ENCODE measurements around the gene KATNB1. TPM values are rescaled to one million over a fixed set of nuclear protein-coding genes. Genes with fewer than 3 reads are reported as not detected.
A peak's percentile ranks its signal among the peaks of the same experiment; 100 is the strongest.

Gene KATNB1
- total RNA-seq, 1 experiment from 2014 or later: 32.2 TPM

DNA sequence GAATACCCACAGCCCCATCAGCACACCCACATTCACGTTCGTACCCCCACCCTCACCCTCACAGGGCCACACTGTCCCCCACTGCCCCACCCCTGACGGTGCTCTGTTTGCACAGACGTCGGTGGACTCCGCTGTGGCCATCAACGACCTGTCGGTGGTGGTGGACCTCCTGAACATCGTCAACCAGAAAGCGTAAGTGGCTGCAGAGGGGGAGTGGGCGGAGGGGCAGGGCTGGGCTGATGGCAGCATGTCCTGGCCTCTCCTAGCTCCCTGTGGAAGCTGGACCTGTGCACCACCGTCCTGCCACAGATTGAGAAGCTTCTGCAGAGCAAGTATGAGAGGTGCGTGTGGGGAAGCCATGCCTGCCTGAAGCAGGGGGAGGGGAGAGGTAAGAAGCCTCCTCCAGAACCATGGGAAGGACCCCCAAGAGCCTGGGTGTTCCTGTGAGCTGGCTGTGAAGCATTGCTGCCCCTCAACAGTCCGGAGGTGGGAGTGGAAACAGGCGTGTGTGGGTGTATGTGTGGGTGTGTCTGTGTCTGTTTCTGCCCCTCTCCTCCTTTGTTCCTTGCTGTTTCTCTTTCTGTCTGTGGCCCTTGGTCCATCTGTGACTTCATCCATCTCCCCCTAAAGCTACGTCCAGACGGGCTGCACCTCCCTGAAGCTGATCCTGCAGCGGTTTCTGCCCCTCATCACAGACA, 20.3 kb downstream of the KATNB1 start (continued):
- TF ChIP-seq, protein P1, sequence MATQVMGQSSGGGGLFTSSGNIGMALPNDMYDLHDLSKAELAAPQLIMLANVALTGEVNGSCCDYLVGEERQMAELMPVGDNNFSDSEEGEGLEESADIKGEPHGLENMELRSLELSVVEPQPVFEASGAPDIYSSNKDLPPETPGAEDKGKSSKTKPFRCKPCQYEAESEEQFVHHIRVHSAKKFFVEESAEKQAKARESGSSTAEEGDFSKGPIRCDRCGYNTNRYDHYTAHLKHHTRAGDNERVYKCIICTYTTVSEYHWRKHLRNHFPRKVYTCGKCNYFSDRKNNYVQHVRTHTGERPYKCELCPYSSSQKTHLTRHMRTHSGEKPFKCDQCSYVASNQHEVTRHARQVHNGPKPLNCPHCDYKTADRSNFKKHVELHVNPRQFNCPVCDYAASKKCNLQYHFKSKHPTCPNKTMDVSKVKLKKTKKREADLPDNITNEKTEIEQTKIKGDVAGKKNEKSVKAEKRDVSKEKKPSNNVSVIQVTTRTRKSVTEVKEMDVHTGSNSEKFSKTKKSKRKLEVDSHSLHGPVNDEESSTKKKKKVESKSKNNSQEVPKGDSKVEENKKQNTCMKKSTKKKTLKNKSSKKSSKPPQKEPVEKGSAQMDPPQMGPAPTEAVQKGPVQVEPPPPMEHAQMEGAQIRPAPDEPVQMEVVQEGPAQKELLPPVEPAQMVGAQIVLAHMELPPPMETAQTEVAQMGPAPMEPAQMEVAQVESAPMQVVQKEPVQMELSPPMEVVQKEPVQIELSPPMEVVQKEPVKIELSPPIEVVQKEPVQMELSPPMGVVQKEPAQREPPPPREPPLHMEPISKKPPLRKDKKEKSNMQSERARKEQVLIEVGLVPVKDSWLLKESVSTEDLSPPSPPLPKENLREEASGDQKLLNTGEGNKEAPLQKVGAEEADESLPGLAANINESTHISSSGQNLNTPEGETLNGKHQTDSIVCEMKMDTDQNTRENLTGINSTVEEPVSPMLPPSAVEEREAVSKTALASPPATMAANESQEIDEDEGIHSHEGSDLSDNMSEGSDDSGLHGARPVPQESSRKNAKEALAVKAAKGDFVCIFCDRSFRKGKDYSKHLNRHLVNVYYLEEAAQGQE (IDR thresholded peaks at IDR 0.05; ENCODE audit: low read depth): no peak

DNA sequence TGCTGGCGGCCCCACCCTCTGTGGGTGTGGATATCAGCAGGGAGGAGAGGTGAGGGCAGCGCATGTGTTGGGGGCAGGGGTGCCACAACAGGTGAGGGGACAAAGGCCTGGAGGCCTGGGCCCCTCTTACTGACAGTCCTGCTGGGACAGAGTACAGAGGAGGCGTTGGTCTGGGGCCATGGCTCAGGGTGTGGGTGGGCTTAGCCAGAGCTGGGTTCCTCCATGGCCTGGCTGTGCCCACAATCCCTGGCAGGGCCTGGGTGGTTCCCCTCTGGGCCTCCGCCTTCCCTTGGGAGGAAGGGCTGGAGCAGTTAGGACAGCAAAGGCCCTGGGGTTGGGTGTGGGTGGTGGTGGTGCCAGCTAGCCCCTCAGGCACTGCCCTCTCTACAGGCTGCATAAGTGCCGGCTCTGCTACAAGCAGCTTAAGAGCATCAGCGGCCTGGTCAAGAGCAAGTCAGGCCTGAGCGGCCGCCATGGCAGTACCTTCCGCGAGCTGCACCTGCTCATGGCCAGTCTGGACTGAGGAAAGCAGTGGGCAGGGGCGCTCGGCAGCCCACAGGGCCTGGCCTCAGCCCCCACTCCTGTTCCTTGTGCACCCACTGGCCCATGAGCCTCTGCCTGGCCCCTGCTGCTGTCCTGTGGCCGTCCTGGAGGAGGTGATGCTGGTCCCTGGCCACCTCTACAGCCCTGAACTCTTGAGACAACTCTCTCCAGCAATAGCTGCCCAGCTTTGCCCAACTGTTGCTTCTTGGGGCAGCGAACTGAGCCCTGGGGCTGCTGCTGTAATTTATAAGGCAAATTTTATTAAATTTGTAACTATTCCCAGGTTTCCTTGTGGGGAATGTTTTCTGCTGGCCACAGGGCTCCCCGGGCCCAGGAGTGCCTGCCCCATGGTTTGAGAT, 21.1 kb downstream of the KATNB1 start:
- ChIA-PET RAD21 (ENCODE audit: low non-redundant PET in 1 of 2, low total read pairs in 2 of 2, uncharacterized antibody in 2 of 2, unreplicated experiment in 2 of 2) (interaction anchor here in 1 of 2 experiments (1.7 kb wide), 1 partner anchor 107 kb away, joined by 5 read pairs; no protein-coding TSS in a partner anchor), POLR2A (no interaction called here), CTCF (interaction anchor here (1.3 to 3.2 kb wide), 2 partner anchors 106 to 180 kb away, joined by 4 to 18 read pairs; no protein-coding TSS in a partner anchor)
- H3K27me3 ChIP-seq (ENCODE audit: insufficient read depth, low read length): no peaks in the 10 kb centered on the region
- no peak overlapping the region for H3K9ac ChIP-seq (ENCODE audit: low read length)
- H3K9me2 ChIP-seq (ENCODE audit: insufficient read depth): no peaks in the 10 kb centered on the region
- BruUV-seq (replicated peaks): no TSS peak
- ATAC-seq: peak; percentile 7; the same call in 1 of the 2 replicates
- no peak overlapping the region for H2AFZ ChIP-seq (ENCODE audit: low read depth, low read length, poor library complexity, severe bottlenecking)
- no peaks in the 10 kb centered on the region for H4K20me1 ChIP-seq (ENCODE audit: insufficient read depth)
- TF ChIP-seq SP1 (IDR thresholded peaks at IDR 0.05; ENCODE audit: low read depth): no peak
- TF ChIP-seq FOSL1 (IDR thresholded peaks at IDR 0.05; ENCODE audit: low read depth): no peak
- TF ChIP-seq CBX3 (IDR thresholded peaks at IDR 0.05; ENCODE audit: low read depth): no peak
- no peak for TF ChIP-seq RAD21 (IDR thresholded peaks at IDR 0.05; ENCODE audit: low read depth)
- TF ChIP-seq ZFX (IDR thresholded peaks at IDR 0.05): no peak
- H3K27ac ChIP-seq (ENCODE audit: low read depth, low read length): no peak overlapping the region
- intact Hi-C loops (cut with micrococcal nuclease): loop anchor here (1.0 to 10.0 kb wide), 3 partner anchors 107 to 238 kb away; no protein-coding TSS in a partner anchor
- H3K4me2 ChIP-seq (ENCODE audit: low read length): no peak overlapping the region
- H3K9me3 ChIP-seq (ENCODE audit: control insufficient read depth in 1 of 2, insufficient read depth in 1 of 2, low read depth in 1 of 2, low read length in 2 of 2): no peaks in the 10 kb centered on the region
- H3K4me1 ChIP-seq (ENCODE audit: control insufficient read depth in 1 of 2, insufficient read depth in 2 of 2, low read length in 2 of 2): peaks cover 0 to 3% of the 10 kb centered on the region in 2 experiments; a peak in 1 of 4 replicates
- no peak for DNase-seq (ENCODE audit: low read depth, low spot score)
- no peak overlapping the region for H3K4me3 ChIP-seq (replicated peaks in 1 of 2; ENCODE audit: low read depth in 1 of 2, low read length in 2 of 2)
- 0 out of 4 replicates have a peak, but pooled peaks cover 0 to 2% of the 10 kb centered on the region in 2 experiments for H3K36me3 ChIP-seq (ENCODE audit: control insufficient read depth in 1 of 2, insufficient read depth in 2 of 2, low read length in 2 of 2)
- no peaks in the 10 kb centered on the region for H3K79me2 ChIP-seq (ENCODE audit: insufficient read depth, low read length)
